HepG2 (cell line): ENCODE data around the gene PTGDS. TPM values are rescaled to one million over a fixed set of nuclear protein-coding genes. Genes with fewer than 3 reads are reported as not detected.

Experiments
- ATAC-seq: fragments of 200-7000 bp; cut with Tn5 transposase; 3 replicates; pipeline ENCODE4 v1.9.1; 2020; ENCODE audit warnings: mild to moderate bottlenecking, moderate library complexity
- BruUV-seq: library from RNA; stranded (reverse); fragments of 400-500 nt; replicated peaks from 2 replicates; lab custom pipeline; 2021; lab: Mats Ljungman, UMichigan
- CTCF ChIA-PET: fragments of 300-600 bp; formaldehyde crosslinking; extraction: SDS; loops from one replicate; lab custom pipeline; 2021; ENCODE audit warnings: low total read pairs, inconsistent platforms, low intra/inter-chr PET ratio; lab: Yijun Ruan, JAX
- POLR2A ChIA-PET: fragments of 350-600 bp; sonication (Branson Sonifier 250); formaldehyde crosslinking; loops from one replicate; lab custom pipeline; 2020; ENCODE audit warnings: antibody characterized with exemption, inconsistent platforms; lab: Yijun Ruan, JAX
- DNase-seq: peaks from one replicate; pipeline ENCODE4 v3.0.0-alpha.2; 2015; ENCODE audit warnings: low spot score
- FAIRE-seq: peaks from 3 replicates; lab custom pipeline; 2011; peaks lifted over from hg19 to GRCh38; lab: Jason Lieb, UNC
- H2AFZ ChIP-seq: one replicate; pipeline ENCODE4 v1.6.1; 2011; ENCODE audit warnings: low read length, inconsistent platforms
- H3K27ac ChIP-seq: fragments of 300-600 bp; 3 replicates; pipeline ENCODE4 v1.8.0; 2011; ENCODE audit warnings: mixed run types, mild to moderate bottlenecking, mixed read lengths, low read length, inconsistent platforms; ENCODE audit not compliant: insufficient read depth; ENCODE audit errors: extremely low read length
- H3K27me3 ChIP-seq, 2 experiments: fragments of 200-600 bp in 1 of 2; 2 replicates in 1 of 2; 3 replicates in 1 of 2; pipeline versions ENCODE4 v1.6.0 to v1.8.0; 2011; ENCODE audit warnings: low read length in 2 of 2, mild to moderate bottlenecking in 2 of 2, moderate library complexity in 2 of 2, inconsistent platforms in 1 of 2; ENCODE audit not compliant: insufficient read depth in 2 of 2, control insufficient read depth in 1 of 2
- H3K36me3 ChIP-seq, 2 experiments: fragments of 200-600 bp in 1 of 2; replicated peaks in 1 of 2; 2 replicates in 1 of 2; 3 replicates in 1 of 2; pipeline versions ENCODE4 v1.5.1 to v1.8.0; 2011; ENCODE audit warnings: low read length in 2 of 2, inconsistent platforms in 1 of 2; ENCODE audit not compliant: insufficient read depth in 2 of 2, control insufficient read depth in 1 of 2
- H3K4me1 ChIP-seq: 2 replicates; pipeline ENCODE4 v1.5.1; 2012; ENCODE audit warnings: low read length, inconsistent platforms; ENCODE audit not compliant: insufficient read depth
- H3K4me2 ChIP-seq: 2 replicates; pipeline ENCODE4 v1.6.0; 2011; ENCODE audit warnings: low read depth, low read length, inconsistent platforms
- H3K4me3 ChIP-seq, 3 experiments: fragments of 200-600 bp in 1 of 3; sonication (generic), shearing (Covaris generic) in 1 of 3; replicated peaks in 1 of 3; 2 replicates each; pipeline ENCODE4 v1.5.1; 2011 to 2016; ENCODE audit warnings: low read length in 3 of 3, inconsistent platforms in 2 of 3, low read depth in 2 of 3, mild to moderate bottlenecking in 2 of 3, control low read depth in 1 of 3, mixed read lengths in 1 of 3; ENCODE audit not compliant: insufficient read depth in 1 of 3
- H3K79me2 ChIP-seq: one replicate; pipeline ENCODE4 v1.6.1; 2011; ENCODE audit warnings: low read length, inconsistent platforms; ENCODE audit not compliant: insufficient read depth
- H3K9ac ChIP-seq: 2 replicates; pipeline ENCODE4 v1.6.0; 2011; ENCODE audit warnings: mild to moderate bottlenecking, low read depth, low read length, inconsistent platforms; ENCODE audit not compliant: insufficient read depth
- H3K9me3 ChIP-seq: 2 replicates; pipeline ENCODE4 v1.5.1; 2012; ENCODE audit warnings: mild to moderate bottlenecking, low read length
- H4K20me1 ChIP-seq: 2 replicates; pipeline ENCODE4 v1.6.0; 2011; ENCODE audit warnings: inconsistent platforms, mild to moderate bottlenecking, low read length, moderate library complexity; ENCODE audit not compliant: insufficient read depth
- ADNP ChIP-seq: sonication (generic); formaldehyde crosslinking; IDR thresholded peaks from 2 replicates; pipeline ENCODE4 v1.4.0; 2020; ENCODE audit warnings: missing genetic modification reagents
- AGO2 ChIP-seq: fragments of 200-400 bp; formaldehyde crosslinking; optimal IDR thresholded peaks from 2 replicates; pipeline ENCODE3; 2017; ENCODE audit warnings: mild to moderate bottlenecking, low read depth, low read length, moderate library complexity
- ATM ChIP-seq: fragments of 450-650 bp; IDR thresholded peaks from 2 replicates; pipeline ENCODE4 v1.7.1; 2017; ENCODE audit warnings: mild to moderate bottlenecking, borderline replicate concordance
- EHMT2 ChIP-seq: fragments of 200-600 bp; sonication (generic); IDR thresholded peaks from 2 replicates; pipeline ENCODE4 v1.7.0; 2017; ENCODE audit warnings: antibody characterized with exemption, low read depth, low read length, borderline replicate concordance
- FOSL1 ChIP-seq: sonication (generic); formaldehyde crosslinking; IDR thresholded peaks from 2 replicates; pipeline ENCODE4 v1.9.0; 2021; ENCODE audit warnings: missing genetic modification reagents, borderline replicate concordance
- HNRNPUL1 ChIP-seq: fragments of 200-400 bp; formaldehyde crosslinking; IDR thresholded peaks from 2 replicates; pipeline ENCODE4 v1.6.1; 2017; ENCODE audit warnings: low read depth, mild to moderate bottlenecking, low read length, moderate library complexity
- NCOA5 ChIP-seq: sonication (generic); formaldehyde crosslinking; IDR thresholded peaks from 2 replicates; pipeline ENCODE4 v1.4.0; 2020; ENCODE audit warnings: missing genetic modification reagents
- YEATS4 ChIP-seq: sonication (generic); formaldehyde crosslinking; IDR thresholded peaks from 2 replicates; pipeline ENCODE4 v1.4.0; 2020; ENCODE audit warnings: missing genetic modification reagents, borderline replicate concordance
- ZC3H4 ChIP-seq: sonication (generic); formaldehyde crosslinking; IDR thresholded peaks from 2 replicates; pipeline ENCODE4 v1.4.0; 2020; ENCODE audit warnings: missing genetic modification reagents, borderline replicate concordance
- ZMYM3 ChIP-seq: sonication (generic); formaldehyde crosslinking; IDR thresholded peaks from 2 replicates; pipeline ENCODE4 v1.5.1; 2020; ENCODE audit warnings: mild to moderate bottlenecking, missing genetic modification reagents
- ZNF780A ChIP-seq: sonication (generic); formaldehyde crosslinking; IDR thresholded peaks from 2 replicates; pipeline ENCODE4 v1.8.0; 2022; ENCODE audit warnings: mild to moderate bottlenecking, missing genetic modification reagents, moderate library complexity
- WGBS: methylation state at CpG from one replicate; pipeline ENCODE4 v1.1.6; 2017; ENCODE audit warnings: low lambda C conversion rate; 5-methylcytosine and 5-hydroxymethylcytosine counted together
- in situ Hi-C: cut with HindIII; loops from 2 replicates; pipeline ENCODE4 v1.10.0; 2017; ENCODE audit warnings: low pct_unique_long_range_greater_than_20kb; ENCODE audit not compliant: extremely low pct_ligation_motif_present
- intact Hi-C: fragments of 100-400 bp; cut with micrococcal nuclease; formaldehyde crosslinking; loops from one replicate; pipeline ENCODE4 v1.10.0; 2022; ENCODE audit not compliant: unreplicated experiment
- polyA plus RNA-seq, 8 experiments: library from polyadenylated mRNA; depleted of rRNA in 3 of 8; stranded (reverse) in 7 of 8; unstranded in 1 of 8; fragments of >200 nt; fragmentation: Illumina TruSeq in 4 of 8; extraction: Trizol in 4 of 8; gene quantifications; 2 replicates each; pipeline versions ENCODE4 v1.2.1 to v1.2.3, GENCODE V29; 2011 to 2016; ENCODE audit warnings: low read depth in 4 of 8, missing spikeins in 1 of 8, mixed read lengths in 1 of 8; ENCODE audit not compliant: insufficient read depth in 1 of 8
- total RNA-seq, 5 experiments: library from RNA; depleted of rRNA; stranded (reverse); fragments of >200 nt; fragmentation: Illumina TruSeq; extraction: Trizol; gene quantifications; 2 replicates each; pipeline ENCODE4 v1.2.3, GENCODE V29; 2016; ENCODE audit warnings: low read depth in 1 of 5
- TF ChIP-seq, protein P1 (sequence below): sonication (generic); formaldehyde crosslinking; IDR thresholded peaks from 2 replicates; pipeline ENCODE4 v1.4.0; 2020; ENCODE audit warnings: missing genetic modification reagents
- TF ChIP-seq, protein P2 (sequence below): fragments of 450-650 bp; IDR thresholded peaks from 2 replicates; pipeline ENCODE4 v1.6.1; 2016
- TF ChIP-seq, protein P3 (sequence below): sonication (generic); formaldehyde crosslinking; IDR thresholded peaks from 2 replicates; pipeline ENCODE4 v1.9.0; 2022; ENCODE audit warnings: missing genetic modification reagents, mild to moderate bottlenecking, borderline replicate concordance
- TF ChIP-seq, protein P4 (sequence below): sonication (generic); formaldehyde crosslinking; IDR thresholded peaks from 2 replicates; pipeline ENCODE4 v1.4.0; 2020; ENCODE audit warnings: missing genetic modification reagents; ENCODE audit errors: not compliant biosample characterization
- TF ChIP-seq, protein P5 (sequence below): sonication (generic); formaldehyde crosslinking; IDR thresholded peaks from 2 replicates; pipeline ENCODE4 v1.4.0; 2020; ENCODE audit warnings: missing genetic modification reagents, borderline replicate concordance

Gene PTGDS
- total and polyA plus RNA-seq, 2 of the 13 experiments (the other 11 are each of a cell fraction or from before 2014, with no cell fraction given) = 0.33 to 0.50 TPM

DNA sequence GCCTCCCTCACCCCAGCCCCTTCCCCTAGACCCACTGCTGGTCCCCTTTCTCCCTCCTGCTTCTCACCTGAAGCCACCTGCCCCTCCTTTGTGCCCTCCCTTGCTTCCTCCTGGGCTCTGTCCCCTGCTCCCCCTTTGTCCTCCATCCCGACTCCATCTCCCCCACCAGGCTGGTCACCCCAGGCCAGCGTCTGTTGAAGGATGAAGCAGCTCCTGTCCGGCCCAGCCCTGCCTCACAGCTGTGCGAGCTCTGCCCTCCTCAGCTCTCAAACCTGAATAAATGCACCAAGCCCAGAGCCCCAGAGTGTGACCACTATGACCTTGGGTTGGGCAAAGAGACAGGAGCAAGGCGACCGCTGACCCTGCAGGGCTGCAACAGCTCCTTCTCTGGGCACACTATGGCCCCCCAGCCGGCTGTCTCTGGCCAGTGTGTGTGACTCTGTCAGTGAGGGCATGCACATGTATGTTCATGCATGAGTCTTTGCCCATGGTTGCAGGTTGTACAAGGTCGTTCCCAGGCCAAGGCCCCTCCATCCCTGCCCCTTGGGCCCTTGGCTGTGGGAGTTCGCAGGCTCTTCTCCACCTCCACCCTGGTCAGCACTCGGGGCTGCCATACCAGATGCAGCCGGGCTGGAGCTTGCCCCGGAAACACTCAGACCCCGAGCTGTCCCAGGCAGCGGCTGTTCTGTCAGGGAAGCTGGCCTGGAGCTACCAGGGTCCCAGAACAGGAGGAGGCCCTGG, 21.9 kb upstream of the PTGDS start (continued):
- TF ChIP-seq ZMYM3 (CRISPR knock-in tag) (no peak), ATM (no peak), EHMT2 (no peak)

DNA sequence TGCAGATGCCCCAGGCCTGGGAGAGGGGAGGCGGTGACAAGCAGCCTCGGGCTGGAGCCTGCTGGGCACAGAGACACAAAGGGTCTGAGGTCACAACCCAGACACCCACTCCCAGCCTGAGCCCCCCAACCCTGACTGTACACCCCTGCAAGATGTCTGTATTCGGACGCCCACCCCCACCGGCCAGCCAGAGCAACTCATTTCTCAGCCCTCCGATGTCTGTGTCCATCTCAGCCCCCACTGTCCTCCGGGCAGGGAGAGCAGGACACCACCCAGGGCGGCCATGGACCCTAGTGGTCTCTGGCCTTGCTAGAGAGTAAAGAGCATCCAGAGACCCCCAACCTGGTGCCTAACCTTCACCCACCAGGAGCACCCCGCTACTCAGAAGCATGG, 21.4 kb upstream of the PTGDS start:
- Histone ChIP-seq H3K36me3 (no peaks in the 10 kb centered on the region), H4K20me1 (no peaks in the 10 kb centered on the region), H3K4me3 (no peak overlapping the region), H3K27ac (no peak overlapping the region), H3K27me3 (peaks cover 5 to 17% of the 10 kb centered on the region in 2 experiments), H3K9me3 (no peaks in the 10 kb centered on the region), H3K4me2 (no peak overlapping the region), H2AFZ (no peak overlapping the region), H3K79me2 (no peaks in the 10 kb centered on the region), H3K4me1 (peaks cover 8% of the 10 kb centered on the region), H3K9ac (no peak overlapping the region)
- FAIRE-seq (no peak), ATAC-seq (no peak), DNase-seq (no peak)
- 97% methylated on average over 6 of the region's 9 CpGs for WGBS
- in situ Hi-C loops = no loop called here
- intact Hi-C loops = no loop called here
- BruUV-seq = no TSS peak
- POLR2A ChIA-PET = no interaction called here
- CTCF ChIA-PET = no interaction called here
- TF ChIP-seq ZNF780A (CRISPR knock-in tag) = no peak
- no peak for TF ChIP-seq YEATS4 (CRISPR knock-in tag)
- TF ChIP-seq ZC3H4 (CRISPR knock-in tag) = no peak
- no peak for TF ChIP-seq NCOA5
- no peak for TF ChIP-seq AGO2
- TF ChIP-seq, protein P1, sequence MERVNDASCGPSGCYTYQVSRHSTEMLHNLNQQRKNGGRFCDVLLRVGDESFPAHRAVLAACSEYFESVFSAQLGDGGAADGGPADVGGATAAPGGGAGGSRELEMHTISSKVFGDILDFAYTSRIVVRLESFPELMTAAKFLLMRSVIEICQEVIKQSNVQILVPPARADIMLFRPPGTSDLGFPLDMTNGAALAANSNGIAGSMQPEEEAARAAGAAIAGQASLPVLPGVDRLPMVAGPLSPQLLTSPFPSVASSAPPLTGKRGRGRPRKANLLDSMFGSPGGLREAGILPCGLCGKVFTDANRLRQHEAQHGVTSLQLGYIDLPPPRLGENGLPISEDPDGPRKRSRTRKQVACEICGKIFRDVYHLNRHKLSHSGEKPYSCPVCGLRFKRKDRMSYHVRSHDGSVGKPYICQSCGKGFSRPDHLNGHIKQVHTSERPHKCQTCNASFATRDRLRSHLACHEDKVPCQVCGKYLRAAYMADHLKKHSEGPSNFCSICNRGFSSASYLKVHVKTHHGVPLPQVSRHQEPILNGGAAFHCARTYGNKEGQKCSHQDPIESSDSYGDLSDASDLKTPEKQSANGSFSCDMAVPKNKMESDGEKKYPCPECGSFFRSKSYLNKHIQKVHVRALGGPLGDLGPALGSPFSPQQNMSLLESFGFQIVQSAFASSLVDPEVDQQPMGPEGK (CRISPR knock-in tag) = no peak
- TF ChIP-seq, protein P2, sequence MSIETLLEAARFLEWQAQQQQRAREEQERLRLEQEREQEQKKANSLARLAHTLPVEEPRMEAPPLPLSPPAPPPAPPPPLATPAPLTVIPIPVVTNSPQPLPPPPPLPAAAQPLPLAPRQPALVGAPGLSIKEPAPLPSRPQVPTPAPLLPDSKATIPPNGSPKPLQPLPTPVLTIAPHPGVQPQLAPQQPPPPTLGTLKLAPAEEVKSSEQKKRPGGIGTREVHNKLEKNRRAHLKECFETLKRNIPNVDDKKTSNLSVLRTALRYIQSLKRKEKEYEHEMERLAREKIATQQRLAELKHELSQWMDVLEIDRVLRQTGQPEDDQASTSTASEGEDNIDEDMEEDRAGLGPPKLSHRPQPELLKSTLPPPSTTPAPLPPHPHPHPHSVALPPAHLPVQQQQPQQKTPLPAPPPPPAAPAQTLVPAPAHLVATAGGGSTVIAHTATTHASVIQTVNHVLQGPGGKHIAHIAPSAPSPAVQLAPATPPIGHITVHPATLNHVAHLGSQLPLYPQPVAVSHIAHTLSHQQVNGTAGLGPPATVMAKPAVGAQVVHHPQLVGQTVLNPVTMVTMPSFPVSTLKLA = no peak
- no peak for TF ChIP-seq ADNP (CRISPR knock-in tag)
- TF ChIP-seq HNRNPUL1 = no peak
- TF ChIP-seq, protein P3, sequence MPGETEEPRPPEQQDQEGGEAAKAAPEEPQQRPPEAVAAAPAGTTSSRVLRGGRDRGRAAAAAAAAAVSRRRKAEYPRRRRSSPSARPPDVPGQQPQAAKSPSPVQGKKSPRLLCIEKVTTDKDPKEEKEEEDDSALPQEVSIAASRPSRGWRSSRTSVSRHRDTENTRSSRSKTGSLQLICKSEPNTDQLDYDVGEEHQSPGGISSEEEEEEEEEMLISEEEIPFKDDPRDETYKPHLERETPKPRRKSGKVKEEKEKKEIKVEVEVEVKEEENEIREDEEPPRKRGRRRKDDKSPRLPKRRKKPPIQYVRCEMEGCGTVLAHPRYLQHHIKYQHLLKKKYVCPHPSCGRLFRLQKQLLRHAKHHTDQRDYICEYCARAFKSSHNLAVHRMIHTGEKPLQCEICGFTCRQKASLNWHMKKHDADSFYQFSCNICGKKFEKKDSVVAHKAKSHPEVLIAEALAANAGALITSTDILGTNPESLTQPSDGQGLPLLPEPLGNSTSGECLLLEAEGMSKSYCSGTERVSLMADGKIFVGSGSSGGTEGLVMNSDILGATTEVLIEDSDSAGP (CRISPR knock-in tag) = no peak
- TF ChIP-seq, protein P4, sequence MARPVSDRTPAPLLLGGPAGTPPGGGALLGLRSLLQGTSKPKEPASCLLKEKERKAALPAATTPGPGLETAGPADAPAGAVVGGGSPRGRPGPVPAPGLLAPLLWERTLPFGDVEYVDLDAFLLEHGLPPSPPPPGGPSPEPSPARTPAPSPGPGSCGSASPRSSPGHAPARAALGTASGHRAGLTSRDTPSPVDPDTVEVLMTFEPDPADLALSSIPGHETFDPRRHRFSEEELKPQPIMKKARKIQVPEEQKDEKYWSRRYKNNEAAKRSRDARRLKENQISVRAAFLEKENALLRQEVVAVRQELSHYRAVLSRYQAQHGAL (CRISPR knock-in tag) = no peak
- TF ChIP-seq, protein P5, sequence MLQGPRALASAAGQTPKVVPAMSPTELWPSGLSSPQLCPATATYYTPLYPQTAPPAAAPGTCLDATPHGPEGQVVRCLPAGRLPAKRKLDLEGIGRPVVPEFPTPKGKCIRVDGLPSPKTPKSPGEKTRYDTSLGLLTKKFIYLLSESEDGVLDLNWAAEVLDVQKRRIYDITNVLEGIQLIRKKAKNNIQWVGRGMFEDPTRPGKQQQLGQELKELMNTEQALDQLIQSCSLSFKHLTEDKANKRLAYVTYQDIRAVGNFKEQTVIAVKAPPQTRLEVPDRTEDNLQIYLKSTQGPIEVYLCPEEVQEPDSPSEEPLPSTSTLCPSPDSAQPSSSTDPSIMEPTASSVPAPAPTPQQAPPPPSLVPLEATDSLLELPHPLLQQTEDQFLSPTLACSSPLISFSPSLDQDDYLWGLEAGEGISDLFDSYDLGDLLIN (CRISPR knock-in tag) = no peak
- no peak for TF ChIP-seq FOSL1
